Medulla oblongata (tissue), 1 donor: Measurements from ENCODE around the gene NASP.

Experiments used
- DNase-seq: peaks from one replicate; pipeline ENCODE4 v3.0.0-alpha.2; 2015; ENCODE audit errors: extremely low spot score

NASP gene

GRCh38 chr1:45667321-45668111 is 83.7 kb downstream of the NASP start:
- DNase-seq = no peak
